DND-41 (cell line): Measurements from ENCODE around the gene IL17RE.

Experiments
- CTCF ChIP-seq: IDR thresholded peaks from 2 replicates; pipeline ENCODE4 v1.5.1; 2012; ENCODE audit warnings: borderline replicate concordance, low read length, moderate library complexity, mild to moderate bottlenecking; ENCODE audit not compliant: poor library complexity, severe bottlenecking; ENCODE audit errors: extremely low read depth
- EZH2 ChIP-seq: IDR thresholded peaks from 3 replicates; pipeline ENCODE4 v1.6.1; 2012; ENCODE audit warnings: borderline replicate concordance, low read depth, mild to moderate bottlenecking, moderate library complexity, low read length, inconsistent platforms; ENCODE audit not compliant: severe bottlenecking

DNA sequence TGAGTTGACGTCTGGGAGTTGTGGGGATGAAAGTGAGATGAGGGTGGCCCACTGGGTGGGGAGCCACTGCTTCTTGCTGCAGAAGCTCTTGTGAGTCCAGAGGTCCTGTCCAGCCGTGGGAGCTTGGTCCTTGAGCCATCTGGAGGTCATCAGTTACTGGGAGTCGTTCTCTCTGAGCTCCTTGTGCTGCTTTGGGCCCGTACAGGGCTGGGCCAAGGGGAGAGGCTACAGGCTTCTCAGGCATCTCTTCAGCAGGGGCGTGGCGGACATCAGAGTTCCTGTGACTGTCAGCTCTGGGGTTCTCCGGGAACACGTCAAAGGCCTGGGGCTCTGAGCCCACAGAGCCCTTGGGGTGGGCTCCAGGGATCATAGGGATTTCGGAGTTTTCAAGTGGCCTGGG lies 47.0 kb downstream of the IL17RE start:
- TF ChIP-seq CTCF, result no peak
- TF ChIP-seq EZH2, result no peak
